Keratinocyte (primary cell): ENCODE data around the gene CRK.

Experiments used
- EZH2 ChIP-seq: IDR thresholded peaks from one replicate; pipeline ENCODE4 v1.6.1; 2012; ENCODE audit warnings: inconsistent platforms, mild to moderate bottlenecking, low read length, moderate library complexity
- TF ChIP-seq, protein P1 (sequence below), 3 experiments: IDR thresholded peaks in 1 of 3; conservative IDR thresholded peaks in 1 of 3; optimal IDR thresholded peaks in 1 of 3; 2 replicates in 2 of 3; 3 replicates in 1 of 3; pipeline versions ENCODE3 to v1.5.1; 2011; ENCODE audit warnings: low read length in 3 of 3, mild to moderate bottlenecking in 3 of 3, moderate library complexity in 2 of 3, control low read depth in 1 of 3, inconsistent platforms in 1 of 3; ENCODE audit not compliant: insufficient read depth in 2 of 3; ENCODE audit errors: extremely low read depth in 1 of 3

DNA sequence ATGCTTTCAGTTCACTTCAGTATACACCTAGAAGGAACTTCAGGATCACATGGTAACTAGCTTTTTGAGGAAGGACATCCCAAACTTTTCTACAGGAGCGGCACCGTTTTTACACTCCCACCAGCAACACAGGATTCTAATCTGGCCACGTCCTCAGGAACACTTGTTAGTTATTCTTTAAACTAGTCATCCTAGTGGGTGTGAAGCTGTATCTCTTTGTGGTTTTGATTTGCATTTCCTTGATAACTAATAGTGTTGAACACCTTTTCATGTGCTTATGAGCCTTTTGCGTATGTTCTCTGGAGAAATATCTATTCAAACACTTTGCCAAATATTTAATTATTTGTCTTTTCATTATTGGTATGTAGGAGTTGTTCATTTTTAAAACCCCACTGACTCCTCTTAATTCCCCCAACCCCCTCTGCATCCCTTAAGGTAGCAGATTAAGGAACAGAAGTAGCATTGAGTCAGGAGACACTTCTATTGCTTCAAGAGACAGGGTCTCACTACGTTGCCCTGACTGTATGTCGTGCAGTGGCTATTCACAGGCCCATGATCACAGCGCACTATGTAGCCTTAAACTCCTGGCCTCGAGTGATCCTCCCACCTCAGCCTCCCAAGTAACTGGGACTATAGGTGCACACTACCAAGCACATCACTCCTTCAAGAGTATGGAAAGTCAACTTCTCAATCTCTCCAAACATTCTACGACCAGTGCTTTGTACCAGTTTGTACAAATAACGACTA is 81.4 kb downstream of the CRK start:
- no peak for TF ChIP-seq EZH2
- TF ChIP-seq, protein P1, sequence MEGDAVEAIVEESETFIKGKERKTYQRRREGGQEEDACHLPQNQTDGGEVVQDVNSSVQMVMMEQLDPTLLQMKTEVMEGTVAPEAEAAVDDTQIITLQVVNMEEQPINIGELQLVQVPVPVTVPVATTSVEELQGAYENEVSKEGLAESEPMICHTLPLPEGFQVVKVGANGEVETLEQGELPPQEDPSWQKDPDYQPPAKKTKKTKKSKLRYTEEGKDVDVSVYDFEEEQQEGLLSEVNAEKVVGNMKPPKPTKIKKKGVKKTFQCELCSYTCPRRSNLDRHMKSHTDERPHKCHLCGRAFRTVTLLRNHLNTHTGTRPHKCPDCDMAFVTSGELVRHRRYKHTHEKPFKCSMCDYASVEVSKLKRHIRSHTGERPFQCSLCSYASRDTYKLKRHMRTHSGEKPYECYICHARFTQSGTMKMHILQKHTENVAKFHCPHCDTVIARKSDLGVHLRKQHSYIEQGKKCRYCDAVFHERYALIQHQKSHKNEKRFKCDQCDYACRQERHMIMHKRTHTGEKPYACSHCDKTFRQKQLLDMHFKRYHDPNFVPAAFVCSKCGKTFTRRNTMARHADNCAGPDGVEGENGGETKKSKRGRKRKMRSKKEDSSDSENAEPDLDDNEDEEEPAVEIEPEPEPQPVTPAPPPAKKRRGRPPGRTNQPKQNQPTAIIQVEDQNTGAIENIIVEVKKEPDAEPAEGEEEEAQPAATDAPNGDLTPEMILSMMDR (optimal IDR thresholded peaks at IDR 0.05 in 1 of 3, IDR thresholded peaks at IDR 0.05 in 1 of 3, conservative IDR thresholded peaks at IDR 0.05 in 1 of 3; ENCODE audit: extremely low read depth in 1 of 3, insufficient read depth in 2 of 3, low read length in 3 of 3), result no peak
